Activated T-helper 1 cell treated with anti-CD3 and anti-CD28 coated beads, Interleukin-12 subunit alpha, Interleukin-12 subunit beta, Interleukin-2, Interleukin-4 antibody, amounts not matched to agents 30 ng/mL and 10 ng/mL and 1 ng/mL, durations not matched to agents 14 hours and 24 hours and 36 hours (primary cell): Measurements from ENCODE around the gene PRSS1. TPM values are rescaled to one million over a fixed set of nuclear protein-coding genes. Genes with fewer than 3 reads are reported as not detected.
"Not testable (repeated sequence)": the region's sequence is repeated elsewhere in the genome, so short reads cannot be mapped to it uniquely, and the experiment has no call there.

ENCODE experiments used
- DNase-seq: peaks from one replicate; pipeline ENCODE4 v3.0.0; 2021; ENCODE audit warnings: low spot score
- H3K27ac Mint-ChIP-seq: one replicate; pipeline ENCODE4 v1.8.0; 2021; ENCODE audit warnings: mild to moderate bottlenecking, mixed read lengths
- H3K27me3 Mint-ChIP-seq: one replicate; pipeline ENCODE4 v1.8.0; 2022; ENCODE audit warnings: mild to moderate bottlenecking, moderate library complexity, mixed read lengths; ENCODE audit not compliant: insufficient read depth
- H3K36me3 Mint-ChIP-seq: one replicate; pipeline ENCODE4 v1.8.0; 2021; ENCODE audit warnings: low read depth, mixed read lengths
- H3K4me1 Mint-ChIP-seq: one replicate; pipeline ENCODE4 v1.8.0; 2021; ENCODE audit warnings: low read depth, mixed read lengths
- H3K4me3 Mint-ChIP-seq: one replicate; pipeline ENCODE4 v1.8.0; 2021; ENCODE audit warnings: mild to moderate bottlenecking, moderate library complexity, mixed read lengths
- H3K9me3 Mint-ChIP-seq: one replicate; pipeline ENCODE4 v1.8.0; 2021; ENCODE audit warnings: mixed read lengths
- intact Hi-C: fragments of 100-400 bp; cut with micrococcal nuclease; formaldehyde crosslinking; loops from one replicate; pipeline ENCODE4 v1.15.1; 2024
- total RNA-seq: library from RNA; stranded (reverse); gene quantifications from 2 replicates; pipeline ENCODE4 v1.2.3, GENCODE V29; 2022

Gene PRSS1
- total RNA-seq, 1 donor from 2014 or later: not detected

DNA sequence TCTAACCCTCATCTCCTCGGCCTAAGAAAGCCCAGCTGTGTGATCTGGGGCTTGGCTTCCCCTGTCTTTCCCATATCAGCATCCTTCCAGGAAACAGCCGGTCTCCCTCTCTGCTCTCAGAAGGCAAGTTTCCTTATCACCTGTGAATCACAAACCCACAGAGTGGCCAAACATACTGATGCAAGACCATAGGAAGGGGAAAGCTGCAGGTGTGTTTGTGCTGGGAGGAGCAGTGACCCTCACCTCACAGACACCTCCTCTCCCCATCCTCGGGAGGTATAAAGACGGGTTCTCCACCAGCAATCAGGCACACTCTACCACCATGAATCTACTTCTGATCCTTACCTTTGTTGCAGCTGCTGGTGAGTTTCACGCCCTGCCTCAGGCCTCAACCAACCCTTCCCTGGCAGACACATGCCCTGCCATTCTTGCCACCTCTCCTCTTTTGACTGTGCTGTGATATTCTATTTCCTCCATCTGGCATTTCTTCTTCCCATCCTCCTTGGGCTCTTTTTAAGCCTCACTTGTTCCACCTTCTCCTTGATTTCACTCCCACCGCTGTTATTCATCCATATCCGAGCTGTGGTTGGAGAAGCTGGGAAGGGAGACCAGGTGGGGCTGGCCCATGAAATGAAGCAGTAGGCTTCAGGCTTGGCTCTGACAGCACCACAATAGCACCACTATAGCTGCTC is 21.5 kb downstream of the PRSS1 start, which contains the start of gene PRSS2:
Gene PRSS2, plus strand, starts transcription at position 310 of the 692 bp plus-strand sequence. Its CDS starts 13 bp downstream, at position 323.
- no peaks in the 10 kb centered on the region for H3K9me3 Mint-ChIP-seq
- H3K4me3 Mint-ChIP-seq: no peak within 1 kb of the TSS
- intact Hi-C loops: no loop called here
- H3K27ac Mint-ChIP-seq: no peak within 1 kb of the TSS
- DNase-seq: no peak
- H3K4me1 Mint-ChIP-seq: peaks cover 11% of the 10 kb centered on the region
- no peaks in the 10 kb centered on the region for H3K36me3 Mint-ChIP-seq
- peaks cover 10% of the 10 kb centered on the region for H3K27me3 Mint-ChIP-seq

DNA sequence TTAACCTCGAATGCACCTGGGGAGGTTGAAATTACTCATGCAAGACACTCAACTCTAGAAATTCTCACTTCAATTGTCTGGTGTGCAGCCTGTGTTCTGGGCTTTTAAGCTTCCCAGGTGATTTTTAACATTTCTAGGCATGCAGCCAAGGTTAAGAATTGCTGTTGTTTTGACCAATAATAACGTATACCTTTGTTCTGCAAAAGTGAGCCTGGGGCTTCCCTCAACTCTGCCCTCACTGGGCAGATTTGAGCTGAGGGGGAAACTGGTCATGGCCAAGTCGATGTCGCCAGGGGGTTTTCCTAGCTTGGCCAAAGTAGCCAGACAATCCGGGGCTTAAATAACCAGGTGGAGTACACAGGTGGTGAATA is 22.1 kb downstream of the PRSS1 start:
- Mint-ChIP-seq H3K9me3 (no peaks in the 10 kb centered on the region), H3K4me1 (peaks cover 11% of the 10 kb centered on the region), H3K36me3 (no peaks in the 10 kb centered on the region), H3K27ac (no peak overlapping the region), H3K4me3 (no peak overlapping the region), H3K27me3 (peaks cover 10% of the 10 kb centered on the region)
- no peak for DNase-seq
- intact Hi-C loops: no loop called here

DNA sequence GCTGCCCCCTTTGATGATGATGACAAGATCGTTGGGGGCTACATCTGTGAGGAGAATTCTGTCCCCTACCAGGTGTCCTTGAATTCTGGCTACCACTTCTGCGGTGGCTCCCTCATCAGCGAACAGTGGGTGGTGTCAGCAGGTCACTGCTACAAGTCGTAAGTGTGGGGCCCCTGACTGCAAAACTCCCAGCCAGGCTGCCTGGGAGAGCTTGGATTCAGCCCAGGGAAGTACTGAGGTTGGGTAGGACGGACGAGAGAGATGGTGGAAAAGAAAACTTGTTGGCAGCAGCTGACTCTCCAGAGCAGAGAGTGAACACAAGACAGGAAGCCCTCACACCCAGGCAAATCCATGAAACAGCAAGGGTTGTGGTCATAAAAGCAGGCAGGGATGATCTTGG is 22.8 kb downstream of the PRSS1 start:
- Mint-ChIP-seq H3K4me3 (no peak overlapping the region), H3K9me3 (no peaks in the 10 kb centered on the region), H3K27me3 (peaks cover 10% of the 10 kb centered on the region), H3K4me1 (peaks cover 11% of the 10 kb centered on the region), H3K27ac (no peak overlapping the region), H3K36me3 (no peaks in the 10 kb centered on the region)
- intact Hi-C loops: no loop called here
- DNase-seq: no peak

DNA sequence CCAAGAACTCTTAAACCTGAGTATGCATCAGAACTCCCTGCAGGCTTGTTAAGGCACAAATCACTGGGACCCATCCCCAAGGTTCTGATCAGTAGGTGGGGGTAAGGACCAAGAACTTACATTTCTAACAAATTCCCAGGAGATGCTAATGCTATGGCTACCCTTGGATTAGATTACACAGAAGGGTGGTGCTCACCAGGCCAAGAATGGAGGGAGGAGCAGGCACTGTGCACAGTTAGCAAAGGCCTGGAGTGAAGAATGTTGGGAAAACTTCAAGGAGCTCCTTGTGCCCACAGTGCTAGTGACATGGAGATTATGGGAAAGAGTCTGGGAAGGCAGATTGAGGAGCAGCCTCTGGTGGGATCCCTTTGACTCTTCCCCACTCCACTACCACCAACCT is 23.4 kb downstream of the PRSS1 start:
- H3K4me1 Mint-ChIP-seq: peaks cover 12% of the 10 kb centered on the region
- intact Hi-C loops: no loop called here

DNA sequence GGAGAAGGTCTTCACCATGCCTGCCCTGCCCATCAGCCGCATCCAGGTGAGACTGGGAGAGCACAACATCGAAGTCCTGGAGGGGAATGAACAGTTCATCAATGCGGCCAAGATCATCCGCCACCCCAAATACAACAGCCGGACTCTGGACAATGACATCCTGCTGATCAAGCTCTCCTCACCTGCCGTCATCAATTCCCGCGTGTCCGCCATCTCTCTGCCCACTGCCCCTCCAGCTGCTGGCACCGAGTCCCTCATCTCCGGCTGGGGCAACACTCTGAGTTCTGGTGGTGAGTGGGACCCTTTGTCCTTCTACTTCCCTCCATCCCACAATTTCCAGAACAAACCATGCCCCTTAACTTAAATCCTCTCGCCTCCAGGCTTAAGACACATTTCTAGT is 24.0 kb downstream of the PRSS1 start:
- Mint-ChIP-seq H3K4me1 (peaks cover 17% of the 10 kb centered on the region), H3K36me3 (no peaks in the 10 kb centered on the region), H3K27me3 (peaks cover 10% of the 10 kb centered on the region), H3K27ac (no peak overlapping the region), H3K9me3 (no peaks in the 10 kb centered on the region), H3K4me3 (no peak overlapping the region)
- intact Hi-C loops: no loop called here
- DNase-seq: no peak

More for the DNA sequence above, 23.4 kb downstream of the PRSS1 start:
- Mint-ChIP-seq H3K9me3 (no peaks in the 10 kb centered on the region), H3K4me3 (no peak overlapping the region), H3K27ac (no peak overlapping the region), H3K36me3 (no peaks in the 10 kb centered on the region), H3K27me3 (peaks cover 10% of the 10 kb centered on the region)
- DNase-seq: no peak

DNA sequence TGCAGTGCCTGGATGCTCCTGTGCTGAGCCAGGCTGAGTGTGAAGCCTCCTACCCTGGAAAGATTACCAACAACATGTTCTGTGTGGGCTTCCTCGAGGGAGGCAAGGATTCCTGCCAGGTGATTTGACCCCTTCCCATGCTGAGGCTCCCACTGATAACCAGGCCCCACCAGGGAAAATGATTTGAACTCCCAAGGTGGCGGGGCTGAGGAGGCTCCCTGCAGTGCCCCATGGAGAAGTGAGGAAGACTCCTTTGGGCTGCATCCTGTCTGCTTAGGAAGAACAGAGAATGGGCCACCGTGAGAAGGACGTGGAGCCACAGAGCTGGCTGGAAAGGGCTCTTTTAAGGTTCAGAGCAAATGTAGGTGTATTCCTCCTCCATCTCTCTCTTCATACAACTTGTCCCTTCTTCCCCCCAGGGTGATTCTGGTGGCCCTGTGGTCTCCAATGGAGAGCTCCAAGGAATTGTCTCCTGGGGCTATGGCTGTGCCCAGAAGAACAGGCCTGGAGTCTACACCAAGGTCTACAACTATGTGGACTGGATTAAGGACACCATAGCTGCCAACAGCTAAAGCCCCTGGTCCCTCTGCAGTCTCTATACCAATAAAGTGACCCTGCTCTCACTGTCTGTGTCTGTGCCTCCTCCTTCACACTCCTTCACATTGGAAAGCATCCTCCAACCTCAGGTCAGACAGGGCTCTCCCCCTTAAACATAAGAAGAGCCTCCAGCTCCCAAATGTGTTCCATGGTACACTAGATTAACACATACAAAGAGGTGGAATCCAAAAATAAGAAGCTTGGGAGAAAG is 24.9 kb downstream of the PRSS1 start:
- Mint-ChIP-seq H3K9me3 (no peaks in the 10 kb centered on the region), H3K4me1 (peaks cover 18% of the 10 kb centered on the region), H3K27me3 (peaks cover 10% of the 10 kb centered on the region), H3K4me3 (no peak overlapping the region), H3K27ac (no peak overlapping the region), H3K36me3 (no peaks in the 10 kb centered on the region)
- intact Hi-C loops: no loop called here
- DNase-seq: no peak

DNA sequence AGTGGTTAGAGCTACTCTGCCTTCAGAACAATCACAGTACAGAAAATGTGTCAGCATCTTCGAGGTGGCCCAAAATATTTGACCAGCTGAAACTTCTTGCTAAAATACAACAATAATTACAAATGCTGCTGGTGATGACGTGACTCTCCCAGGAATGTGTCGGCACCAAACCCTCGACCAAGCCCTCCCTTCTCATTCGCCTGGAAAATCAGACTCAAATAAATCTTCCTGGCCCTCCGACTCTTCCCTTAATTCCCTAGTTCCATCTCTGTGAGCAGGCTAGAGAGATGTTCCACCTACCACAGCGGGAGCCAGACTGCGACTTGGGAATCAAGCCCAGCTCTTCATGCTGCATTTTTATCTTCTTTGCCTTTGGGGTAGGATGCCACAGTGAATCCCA is 25.6 kb downstream of the PRSS1 start:
- Mint-ChIP-seq H3K4me3 (no peak overlapping the region), H3K4me1 (peaks cover 18% of the 10 kb centered on the region), H3K27me3 (peaks cover 10% of the 10 kb centered on the region), H3K36me3 (no peaks in the 10 kb centered on the region), H3K9me3 (no peaks in the 10 kb centered on the region), H3K27ac (no peak overlapping the region)
- intact Hi-C loops: no loop called here
- DNase-seq: no peak

DNA sequence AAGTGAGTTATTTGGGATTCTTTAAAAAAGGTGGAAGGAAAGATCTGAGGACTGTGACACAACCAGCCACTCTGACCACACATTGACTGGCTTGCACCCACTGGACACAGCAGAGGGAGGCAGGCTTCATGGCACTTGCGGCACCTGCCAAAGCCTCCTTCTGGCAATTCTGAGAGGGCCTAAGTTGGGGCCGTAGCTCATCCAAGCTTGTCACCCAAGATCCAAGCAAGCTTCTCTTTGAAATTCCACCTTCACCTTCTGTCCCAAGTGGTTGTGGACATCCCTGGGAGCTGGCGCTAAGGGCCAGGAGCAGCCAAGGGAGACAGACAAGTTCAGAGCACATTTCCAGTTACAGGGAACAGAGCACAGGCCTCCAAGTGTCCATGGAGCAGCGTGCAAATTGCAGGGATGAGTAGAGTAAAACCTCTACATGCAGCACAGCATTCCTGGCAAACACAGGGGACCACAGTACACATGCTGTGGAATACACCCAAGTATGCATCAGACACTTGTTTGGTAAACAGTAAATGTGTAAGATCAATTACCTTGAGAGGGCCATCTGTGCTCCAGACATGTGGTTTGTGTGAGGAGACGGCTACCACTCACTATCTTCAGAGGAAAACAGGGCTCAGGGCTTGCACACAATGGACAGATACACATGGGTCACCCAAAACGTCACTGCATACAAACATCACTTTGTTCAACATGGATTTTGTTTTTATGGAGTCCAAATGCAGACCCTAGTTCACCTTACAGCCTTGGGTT is 26.3 kb downstream of the PRSS1 start:
- peaks cover 19% of the 10 kb centered on the region for H3K4me1 Mint-ChIP-seq
- H3K27ac Mint-ChIP-seq, H3K4me3 Mint-ChIP-seq, DNase-seq, H3K9me3 Mint-ChIP-seq, H3K36me3 Mint-ChIP-seq, H3K27me3 Mint-ChIP-seq, intact Hi-C loops: not testable (repeated sequence)

DNA sequence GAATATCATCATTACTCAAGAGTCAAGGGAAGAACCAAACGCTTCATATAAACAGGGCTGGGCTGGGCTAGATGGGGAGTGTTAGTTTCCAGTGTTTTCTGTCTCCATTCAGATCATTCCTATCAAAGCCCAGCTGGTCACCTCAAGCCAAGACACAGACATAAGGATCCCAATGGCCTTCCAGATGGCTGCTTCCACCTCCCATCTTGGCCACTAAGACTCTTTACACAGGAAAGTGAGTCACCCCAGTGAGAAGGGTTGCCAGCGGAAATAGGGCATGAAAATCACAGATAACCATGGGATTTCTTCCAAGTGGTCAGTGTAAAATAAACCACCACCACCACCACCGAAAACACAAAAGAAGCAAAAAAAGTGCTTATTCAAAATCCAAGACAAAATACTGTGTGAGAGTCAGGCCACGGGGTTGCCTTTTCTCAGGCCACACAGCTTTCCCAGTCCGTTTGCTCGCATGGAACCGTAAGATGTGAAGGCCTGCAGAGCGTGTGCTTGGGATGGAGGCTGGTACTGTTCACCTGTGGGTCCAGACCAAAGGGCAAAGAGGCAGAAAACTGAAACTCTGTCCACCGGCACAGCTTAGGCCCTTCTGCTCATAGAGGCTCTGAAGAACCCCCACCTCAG is 27.1 kb downstream of the PRSS1 start:
- DNase-seq: no peak
- Mint-ChIP-seq H3K27me3 (peaks cover 4% of the 10 kb centered on the region), H3K4me3 (no peak overlapping the region), H3K36me3 (no peaks in the 10 kb centered on the region), H3K27ac (no peak overlapping the region), H3K9me3 (no peaks in the 10 kb centered on the region), H3K4me1 (peaks cover 12% of the 10 kb centered on the region)
- intact Hi-C loops: no loop called here

DNA sequence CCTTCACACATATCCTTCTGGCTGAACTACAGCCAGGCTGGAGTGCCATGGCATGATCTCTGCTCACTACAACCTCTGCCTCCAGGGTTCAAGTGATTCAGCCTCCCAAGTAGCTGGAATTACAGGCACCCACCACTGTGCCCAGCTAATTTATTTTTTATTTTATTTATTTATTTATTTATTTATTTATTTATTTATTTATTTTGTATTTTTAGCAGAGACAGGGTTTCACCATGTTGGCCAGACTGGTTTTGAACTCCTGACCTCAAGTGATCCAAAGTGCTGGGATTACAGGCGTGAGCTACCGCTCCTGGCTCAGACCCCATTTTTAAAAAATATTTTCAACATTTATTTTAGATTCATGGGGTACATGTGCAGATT is 27.6 kb downstream of the PRSS1 start:
- not testable (repeated sequence) for DNase-seq

DNA sequence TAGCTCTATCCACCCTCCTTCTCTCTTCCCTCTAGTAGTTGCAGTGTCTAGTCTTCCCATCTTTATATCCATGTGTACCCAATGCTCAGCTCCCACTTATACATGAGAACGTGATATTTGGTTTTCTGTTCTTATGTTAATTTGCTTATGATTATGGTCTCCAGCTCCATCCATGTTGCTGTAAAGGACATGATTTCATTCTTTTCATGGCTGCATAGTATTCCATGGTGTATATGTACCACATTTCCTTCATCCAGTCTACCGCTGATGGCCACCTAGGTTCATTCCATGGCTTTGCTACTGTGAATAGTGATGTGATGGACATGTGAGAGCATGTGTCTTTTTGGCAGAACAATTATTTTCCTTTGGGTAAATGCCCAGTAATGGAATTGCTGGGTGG is 28.0 kb downstream of the PRSS1 start:
- Mint-ChIP-seq H3K4me3 (no peak overlapping the region), H3K27ac (peak overlapping the region; percentile 56), H3K9me3 (no peaks in the 10 kb centered on the region), H3K4me1 (peaks cover 12% of the 10 kb centered on the region), H3K27me3 (peaks cover 4% of the 10 kb centered on the region), H3K36me3 (no peaks in the 10 kb centered on the region)
- intact Hi-C loops: no loop called here
- no peak for DNase-seq

More for the DNA sequence above, 27.6 kb downstream of the PRSS1 start:
- intact Hi-C loops, H3K4me3 Mint-ChIP-seq, H3K36me3 Mint-ChIP-seq, H3K9me3 Mint-ChIP-seq, H3K27me3 Mint-ChIP-seq, H3K27ac Mint-ChIP-seq: not testable (repeated sequence)
- H3K4me1 Mint-ChIP-seq: peaks cover 12% of the 10 kb centered on the region

DNA sequence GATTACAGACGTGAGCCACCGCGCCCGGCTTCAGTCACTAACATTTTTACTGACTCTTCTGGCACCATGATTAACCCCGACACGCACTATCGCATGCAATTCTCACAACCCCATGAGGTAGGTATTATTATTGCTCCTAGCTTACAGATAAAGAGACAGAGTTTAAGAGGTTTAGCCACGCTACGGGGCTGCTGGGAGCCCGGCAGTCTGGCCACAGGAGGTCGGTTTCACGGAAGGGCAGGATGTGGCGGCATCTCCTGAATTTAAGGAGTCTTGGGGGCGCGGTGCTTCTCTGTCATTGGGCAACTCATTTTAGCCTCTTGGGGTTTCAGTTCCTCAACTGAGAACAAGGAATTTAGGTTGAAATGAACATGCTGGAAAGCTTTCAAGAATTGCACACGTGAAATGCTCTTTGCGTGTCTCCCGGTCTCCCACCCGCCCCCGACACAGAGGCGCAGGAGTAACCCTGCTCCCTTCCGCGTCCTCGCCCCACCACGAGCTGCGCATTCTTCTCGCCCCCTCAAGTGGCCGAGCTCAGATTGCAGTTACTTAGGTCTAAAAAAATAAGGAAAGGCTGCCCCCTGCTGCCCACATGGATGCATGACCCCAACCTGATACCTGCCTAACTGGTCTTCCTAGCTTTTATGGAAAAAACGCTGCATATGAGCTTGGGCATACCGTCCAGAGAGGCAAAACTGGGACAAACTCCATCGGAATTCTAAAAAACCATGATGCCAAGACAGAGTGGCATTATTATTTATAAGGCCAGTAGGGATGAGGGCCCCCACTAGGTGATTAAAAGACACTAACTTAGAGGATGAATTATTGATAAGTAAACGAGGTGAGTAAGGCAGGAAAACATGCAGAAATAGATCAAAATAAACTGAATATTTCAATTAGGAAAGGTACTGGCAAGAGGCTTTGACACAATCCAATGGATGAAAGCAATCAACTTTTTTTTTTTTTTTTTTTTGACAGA is 33.9 kb downstream of the PRSS1 start:
- Mint-ChIP-seq H3K27me3 (no peaks in the 10 kb centered on the region), H3K27ac (peak overlapping the region; percentile 87), H3K4me3 (peak overlapping the region; percentile 75), H3K9me3 (no peaks in the 10 kb centered on the region), H3K36me3 (peaks cover 9% of the 10 kb centered on the region), H3K4me1 (peaks cover 11% of the 10 kb centered on the region)
- intact Hi-C loops: loop anchor here (1.0 to 5.0 kb wide), 4 partner anchors 72 to 246 kb away; no protein-coding TSS in a partner anchor
- DNase-seq: peak; percentile 63
